Gastrocnemius medialis (tissue), 4 donors: ENCODE data around the gene RAB10.

Source experiments
- CTCF ChIP-seq, 5 experiments: fragments of 450-650 bp in 3 of 5; fragments of 200-600 bp in 2 of 5; sonication (generic) in 2 of 5; IDR thresholded peaks in 4 of 5; conservative IDR thresholded peaks in 1 of 5; 1 replicate in 4 of 5; 2 replicates in 1 of 5; pipeline ENCODE4 v1.5.1; 2016 to 2019; ENCODE audit warnings: antibody characterized with exemption in 5 of 5, mild to moderate bottlenecking in 3 of 5, moderate library complexity in 3 of 5
- POLR2A ChIP-seq, 2 donors: fragments of 450-650 bp; IDR thresholded peaks; one replicate each; pipeline ENCODE4 v1.6.1; 2017; ENCODE audit warnings: antibody characterized with exemption in 2 of 2, mild to moderate bottlenecking in 2 of 2, moderate library complexity in 2 of 2

- no peak for TF ChIP-seq CTCF (IDR thresholded peaks at IDR 0.05 in 4 of 5, conservative IDR thresholded peaks at IDR 0.05 in 1 of 5)
- TF ChIP-seq POLR2A (IDR thresholded peaks at IDR 0.05), result no peak
Measured at GRCh38 chr2:26173776-26174482, 140.0 kb downstream of the RAB10 start.
